H1 (cell line): Measurements from ENCODE around the gene CCDC92B. TPM values are rescaled to one million over a fixed set of nuclear protein-coding genes. Genes with fewer than 3 reads are reported as not detected.

Experiments
- CTCF ChIA-PET: fragments of 300-600 bp; sonication (Branson Sonifier 250); formaldehyde crosslinking; loops from one replicate; lab custom pipeline; 2021; ENCODE audit not compliant: partially characterized antibody; lab: Charles Lee
- POLR2A ChIA-PET: fragments of 300-600 bp; sonication (Branson Sonifier 250); formaldehyde crosslinking; loops from one replicate; lab custom pipeline; 2021; ENCODE audit warnings: inconsistent platforms; ENCODE audit not compliant: partially characterized antibody; lab: Charles Lee
- DNase-seq, 2 experiments: peaks; one replicate each; pipeline versions ENCODE4 v3.0.0 to v3.0.0-alpha.2; 2010 to 2022; ENCODE audit warnings: low spot score in 2 of 2, low read depth in 1 of 2, mixed read lengths in 1 of 2
- FAIRE-seq: peaks from 2 replicates; lab custom pipeline; 2011; peaks lifted over from hg19 to GRCh38; lab: Jason Lieb, UNC
- H2AFZ ChIP-seq: 2 replicates; pipeline ENCODE4 v1.8.1; 2012; ENCODE audit warnings: low read length, inconsistent platforms
- H2AK5ac ChIP-seq: 2 replicates; pipeline ENCODE4 v1.6.1; 2013; ENCODE audit warnings: low read depth, low read length
- H2BK120ac ChIP-seq: replicated peaks from 2 replicates; pipeline ENCODE3; 2013; ENCODE audit warnings: low read depth, low read length, inconsistent platforms
- H2BK12ac ChIP-seq: 2 replicates; pipeline ENCODE4 v1.6.1; 2013; ENCODE audit warnings: low read depth, low read length
- H2BK15ac ChIP-seq: 2 replicates; pipeline ENCODE4 v1.6.1; 2013; ENCODE audit warnings: low read length
- H2BK20ac ChIP-seq: 2 replicates; pipeline ENCODE4 v1.6.1; 2013; ENCODE audit warnings: low read length
- H2BK5ac ChIP-seq: 2 replicates; pipeline ENCODE4 v1.6.1; 2013; ENCODE audit warnings: low read depth, low read length
- H3K14ac ChIP-seq: 2 replicates; pipeline ENCODE4 v1.6.1; 2013; ENCODE audit warnings: inconsistent platforms; ENCODE audit not compliant: insufficient read length
- H3K18ac ChIP-seq: 2 replicates; pipeline ENCODE4 v1.6.1; 2013; ENCODE audit warnings: low read length; ENCODE audit errors: extremely low read depth
- H3K23ac ChIP-seq: 2 replicates; pipeline ENCODE4 v1.6.1; 2013; ENCODE audit warnings: inconsistent platforms; ENCODE audit not compliant: insufficient read length
- H3K23me2 ChIP-seq: 2 replicates; pipeline ENCODE4 v1.6.1; 2013; ENCODE audit warnings: low read depth, low read length
- H3K27ac ChIP-seq: 2 replicates; pipeline ENCODE4 v1.6.1; 2011; ENCODE audit warnings: low read depth, low read length, inconsistent platforms
- H3K27me3 ChIP-seq, 4 experiments: replicated peaks in 1 of 4; 1 replicate in 1 of 4; 2 replicates in 3 of 4; pipeline versions ENCODE4 v1.6.1 to v1.8.1; 2011 to 2013; ENCODE audit warnings: low read length in 3 of 4, mild to moderate bottlenecking in 3 of 4, inconsistent platforms in 2 of 4, mixed read lengths in 2 of 4, moderate library complexity in 1 of 4; ENCODE audit not compliant: control insufficient read depth in 3 of 4, insufficient read depth in 3 of 4; ENCODE audit errors: extremely low read depth in 1 of 4
- H3K36me3 ChIP-seq, 4 experiments: 2 replicates each; pipeline versions ENCODE4 v1.6.1 to v1.8.1; 2011 to 2013; ENCODE audit warnings: mild to moderate bottlenecking in 4 of 4, low read length in 3 of 4, moderate library complexity in 2 of 4, control low read depth in 1 of 4, inconsistent platforms in 1 of 4; ENCODE audit not compliant: insufficient read depth in 4 of 4, control insufficient read depth in 2 of 4
- H3K4ac ChIP-seq: replicated peaks from 2 replicates; pipeline ENCODE3; 2013; ENCODE audit warnings: low read length, low read depth, mixed read lengths, inconsistent platforms; ENCODE audit not compliant: insufficient read length
- H3K4me1 ChIP-seq, 4 experiments: replicated peaks in 1 of 4; 1 replicate in 1 of 4; 2 replicates in 3 of 4; pipeline versions ENCODE4 v1.6.1 to v1.8.1; 2011 to 2013; ENCODE audit warnings: low read length in 3 of 4, inconsistent platforms in 2 of 4, mixed read lengths in 1 of 4; ENCODE audit not compliant: insufficient read depth in 4 of 4, control insufficient read depth in 3 of 4
- H3K4me2 ChIP-seq, 2 experiments: 2 replicates each; pipeline versions ENCODE4 v1.6.1 to v1.8.1; 2011 to 2013; ENCODE audit warnings: low read depth in 2 of 2, low read length in 2 of 2, control low read depth in 1 of 2, inconsistent platforms in 1 of 2, mild to moderate bottlenecking in 1 of 2; ENCODE audit not compliant: insufficient read depth in 1 of 2
- H3K4me3 ChIP-seq, 4 experiments: fragments of 200-600, 300-600 bp in 1 of 4; sonication (generic), shearing (Covaris generic), sonication (Bioruptor Twin) in 1 of 4; 2 replicates each; pipeline versions ENCODE4 v1.5.1 to v1.8.1; 2011 to 2016; ENCODE audit warnings: low read length in 4 of 4, low read depth in 3 of 4, control low read depth in 2 of 4, inconsistent platforms in 2 of 4, mild to moderate bottlenecking in 2 of 4, mixed read lengths in 1 of 4, moderate library complexity in 1 of 4; ENCODE audit not compliant: insufficient read depth in 2 of 4; ENCODE audit errors: extremely low read depth in 1 of 4
- H3K56ac ChIP-seq: replicated peaks from 2 replicates; pipeline ENCODE3; 2013; ENCODE audit warnings: low read depth, mild to moderate bottlenecking, mixed read lengths, low read length, inconsistent platforms; ENCODE audit not compliant: insufficient read length
- H3K79me1 ChIP-seq: 2 replicates; pipeline ENCODE4 v1.6.1; 2013; ENCODE audit warnings: low read depth, low read length, control low read depth
- H3K79me2 ChIP-seq, 2 experiments: 2 replicates each; pipeline versions ENCODE4 v1.6.1 to v1.8.1; 2012 to 2013; ENCODE audit warnings: low read length in 2 of 2, mild to moderate bottlenecking in 2 of 2, inconsistent platforms in 1 of 2; ENCODE audit not compliant: insufficient read depth in 2 of 2, control insufficient read depth in 1 of 2
- H3K9ac ChIP-seq, 4 experiments: replicated peaks in 1 of 4; 1 replicate in 1 of 4; 2 replicates in 3 of 4; pipeline versions ENCODE4 v1.6.1 to v1.8.1; 2011 to 2013; ENCODE audit warnings: low read depth in 3 of 4, low read length in 3 of 4, control low read depth in 2 of 4, mild to moderate bottlenecking in 2 of 4, moderate library complexity in 2 of 4, inconsistent platforms in 1 of 4; ENCODE audit errors: extremely low read depth in 1 of 4
- H3K9me3 ChIP-seq, 2 experiments: 2 replicates each; pipeline versions ENCODE4 v1.6.1 to v1.8.1; 2012 to 2013; ENCODE audit warnings: mild to moderate bottlenecking in 2 of 2, moderate library complexity in 2 of 2, control low read depth in 1 of 2, inconsistent platforms in 1 of 2, low read depth in 1 of 2, low read length in 1 of 2, mixed read lengths in 1 of 2; ENCODE audit not compliant: insufficient read depth in 2 of 2
- H4K20me1 ChIP-seq, 2 experiments: replicated peaks in 1 of 2; 2 replicates each; pipeline versions ENCODE3 to v1.8.1; 2011 to 2013; ENCODE audit warnings: inconsistent platforms in 2 of 2, low read length in 2 of 2, mild to moderate bottlenecking in 1 of 2; ENCODE audit not compliant: insufficient read depth in 2 of 2, control insufficient read depth in 1 of 2
- H4K5ac ChIP-seq: 2 replicates; pipeline ENCODE4 v1.6.1; 2013; ENCODE audit warnings: low read length, low read depth, mixed read lengths, inconsistent platforms; ENCODE audit not compliant: insufficient read length
- H4K8ac ChIP-seq: 2 replicates; pipeline ENCODE4 v1.8.0; 2013; ENCODE audit warnings: mild to moderate bottlenecking, moderate library complexity, low read length, inconsistent platforms; ENCODE audit not compliant: insufficient read depth; ENCODE audit errors: extremely low read depth
- H4K91ac ChIP-seq: replicated peaks from 2 replicates; pipeline ENCODE3; 2013; ENCODE audit warnings: low read length, mixed read lengths, inconsistent platforms; ENCODE audit not compliant: insufficient read length
- BACH1 ChIP-seq: IDR thresholded peaks from 2 replicates; pipeline ENCODE4 v1.6.1; 2012; ENCODE audit warnings: low read length, improper control_type of control experiment
- E2F6 ChIP-seq: IDR thresholded peaks from 2 replicates; pipeline ENCODE4 v1.6.1; 2012; ENCODE audit warnings: inconsistent platforms
- GABPA ChIP-seq: IDR thresholded peaks from 2 replicates; pipeline ENCODE4 v1.6.1; 2011; ENCODE audit warnings: mild to moderate bottlenecking, low read length, moderate library complexity, borderline replicate concordance; ENCODE audit not compliant: insufficient read depth
- JUND ChIP-seq: IDR thresholded peaks from 2 replicates; pipeline ENCODE4 v1.6.1; 2011; ENCODE audit warnings: mild to moderate bottlenecking, improper control_type of control experiment, low read length
- KDM4A ChIP-seq: IDR thresholded peaks from one replicate; pipeline ENCODE4 v1.7.1; 2012; ENCODE audit warnings: low read depth, mild to moderate bottlenecking, moderate library complexity, low read length, inconsistent platforms; ENCODE audit not compliant: severe bottlenecking
- MAX ChIP-seq: IDR thresholded peaks from 2 replicates; pipeline ENCODE4 v1.6.1; 2012; ENCODE audit warnings: inconsistent platforms
- NRF1 ChIP-seq: IDR thresholded peaks from 2 replicates; pipeline ENCODE4 v1.6.1; 2011; ENCODE audit warnings: mild to moderate bottlenecking, low read depth, low read length, improper control_type of control experiment
- WGBS, 2 experiments: shearing (Covaris generic) in 1 of 2; methylation state at CpG; one replicate each; pipeline versions ENCODE4 v1.1.6 to v1.1.7; 2013 to 2015; ENCODE audit warnings: low lambda C conversion rate in 2 of 2, mixed read lengths in 2 of 2, inconsistent platforms in 1 of 2, low coverage in 1 of 2, missing lambda C conversion rate in 1 of 2; ENCODE audit not compliant: insufficient replicate concordance in 2 of 2, insufficient coverage in 1 of 2, insufficient read length in 1 of 2; ENCODE audit errors: extremely low coverage in 1 of 2, missing lambda C conversion rate in 1 of 2; 5-methylcytosine and 5-hydroxymethylcytosine counted together
- polyA plus RNA-seq, 7 experiments: library from polyadenylated mRNA; depleted of rRNA in 3 of 7; stranded (reverse) in 5 of 7; unstranded in 2 of 7; fragments of >200 nt in 5 of 7; fragments of 200-250 nt in 2 of 7; gene quantifications; 1 replicate in 5 of 7; 2 replicates in 1 of 7; 4 replicates in 1 of 7; pipeline versions ENCODE4 v1.2.1 to v1.2.3, GENCODE V29; 2011 to 2013; ENCODE audit warnings: missing spikeins in 2 of 7, mixed read lengths in 2 of 7
- total RNA-seq: library from RNA; stranded (reverse); fragmentation: NEBNext Ultra II Directional; extraction: Animal tissue kit (Norgen Biotek cat#: 25700); gene quantifications from 2 replicates; pipeline ENCODE4 v1.2.1, GENCODE V29; 2021

The CCDC92B gene
- total and polyA plus RNA-seq, 2 of the 8 experiments (the other 6 are each of a cell fraction or from before 2014, with no cell fraction given) = 5.5 to 12.1 TPM

- H3K23ac ChIP-seq = no peak overlapping the region
- H3K56ac ChIP-seq = no peak overlapping the region
- no peak overlapping the region for H2BK15ac ChIP-seq
- peak overlapping the region; percentile 80; the same call in 1 of the 2 replicates for H4K8ac ChIP-seq
- H3K9me3 ChIP-seq = no peaks in the 10 kb centered on the region
- peak overlapping the region; percentile 92 to 99 for H3K4me2 ChIP-seq
- no peak overlapping the region for H2BK20ac ChIP-seq
- H4K91ac ChIP-seq = peak overlapping the region; percentile 29
- H4K5ac ChIP-seq = peak overlapping the region; percentile 79
- peak overlapping the region; percentile 72 to 86 (median 80) for H3K4me3 ChIP-seq
- H2AK5ac ChIP-seq = no peak overlapping the region
- H3K23me2 ChIP-seq = peaks cover 13% of the 10 kb centered on the region
- H3K4me1 ChIP-seq = peaks cover 0 to 7% (median 5%) of the 10 kb centered on the region in 4 experiments; a peak in 4 of 7 replicates
- peaks cover 0 to 5% (median 4%) of the 10 kb centered on the region in 4 experiments; a peak in 2 of 7 replicates for H3K27me3 ChIP-seq
- peak overlapping the region; percentile 48 for H3K4ac ChIP-seq
- H2AFZ ChIP-seq = peak overlapping the region; percentile 98
- FAIRE-seq = no peak
- peak overlapping the region; percentile 90 for H3K18ac ChIP-seq
- H3K14ac ChIP-seq = no peak overlapping the region
- CTCF ChIA-PET = interaction anchor here (0.6 to 3.8 kb wide), 19 partner anchors 7 to 231 kb away, joined by 3 to 21 read pairs (median 5); no protein-coding TSS in a partner anchor
- peak overlapping the region; percentile 34 to 75 (median 53); a peak in 5 of 7 replicates for H3K9ac ChIP-seq
- peaks cover 0 to 4% of the 10 kb centered on the region in 2 experiments for H4K20me1 ChIP-seq
- POLR2A ChIA-PET = interaction anchor here (0.7 to 2.3 kb wide), 11 partner anchors 9 to 384 kb away, joined by 3 to 10 read pairs (median 4); partner anchors contain the start of gene CCDC92B
- H3K27ac ChIP-seq = no peak overlapping the region
- H2BK5ac ChIP-seq = peak overlapping the region; percentile 73; the same call in 1 of the 2 replicates
- peak overlapping the region; percentile 6; the same call in 1 of the 2 replicates for H2BK12ac ChIP-seq
- WGBS, 2 experiments = 1% methylated on average over 24 of the region's 80 CpGs; no CpG with 5 or more reads in 1 of the 2 experiments
- no peaks in the 10 kb centered on the region; the same call in 1 of the 2 replicates for H3K79me1 ChIP-seq
- H2BK120ac ChIP-seq = no peak overlapping the region
- no peaks in the 10 kb centered on the region for H3K36me3 ChIP-seq
- no peaks in the 10 kb centered on the region for H3K79me2 ChIP-seq
- DNase-seq = peak in 1 of 2 experiments; percentile 86
- TF ChIP-seq KDM4A (peak; percentile 66), GABPA (no peak), BACH1 (peak; percentile 23; the same call in 1 of the 2 replicates), MAX (peak; percentile 6; the same call in 1 of the 2 replicates), NRF1 (peak; percentile 55), JUND (no peak), E2F6 (peak; percentile 46)
Observed at GRCh38 chr17:2776589-2777241, 27.3 kb upstream of the CCDC92B start.
